ENCODE measurements around the gene ZNRF2.

ZNRF2 gene

DNA sequence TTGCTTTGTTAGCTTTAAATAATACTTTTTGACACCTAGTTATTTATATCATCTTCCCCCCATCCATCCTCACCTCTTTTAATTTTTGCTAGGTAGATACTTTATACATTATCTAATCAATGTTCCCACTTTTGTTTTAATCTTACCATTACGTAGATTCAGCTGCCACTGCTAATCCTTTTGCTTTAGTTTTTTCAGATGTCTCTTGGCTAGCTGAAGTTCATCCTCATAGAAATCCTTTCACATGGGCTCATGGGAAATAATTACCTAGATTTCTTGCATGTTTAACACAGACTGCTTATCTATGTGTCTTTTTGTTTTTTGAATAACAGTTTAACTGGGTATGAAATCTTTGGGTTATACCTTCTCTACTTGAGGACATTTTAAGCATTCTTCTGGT lies 60.1 kb downstream of the ZNRF2 start:
- no peak for FAIRE-seq
- DNase-seq (ENCODE audit: insufficient read length, low spot score), result no peak
- TF ChIP-seq POLR2A (IDR thresholded peaks at IDR 0.05; ENCODE audit: low read depth, low read length), result no peak

DNA sequence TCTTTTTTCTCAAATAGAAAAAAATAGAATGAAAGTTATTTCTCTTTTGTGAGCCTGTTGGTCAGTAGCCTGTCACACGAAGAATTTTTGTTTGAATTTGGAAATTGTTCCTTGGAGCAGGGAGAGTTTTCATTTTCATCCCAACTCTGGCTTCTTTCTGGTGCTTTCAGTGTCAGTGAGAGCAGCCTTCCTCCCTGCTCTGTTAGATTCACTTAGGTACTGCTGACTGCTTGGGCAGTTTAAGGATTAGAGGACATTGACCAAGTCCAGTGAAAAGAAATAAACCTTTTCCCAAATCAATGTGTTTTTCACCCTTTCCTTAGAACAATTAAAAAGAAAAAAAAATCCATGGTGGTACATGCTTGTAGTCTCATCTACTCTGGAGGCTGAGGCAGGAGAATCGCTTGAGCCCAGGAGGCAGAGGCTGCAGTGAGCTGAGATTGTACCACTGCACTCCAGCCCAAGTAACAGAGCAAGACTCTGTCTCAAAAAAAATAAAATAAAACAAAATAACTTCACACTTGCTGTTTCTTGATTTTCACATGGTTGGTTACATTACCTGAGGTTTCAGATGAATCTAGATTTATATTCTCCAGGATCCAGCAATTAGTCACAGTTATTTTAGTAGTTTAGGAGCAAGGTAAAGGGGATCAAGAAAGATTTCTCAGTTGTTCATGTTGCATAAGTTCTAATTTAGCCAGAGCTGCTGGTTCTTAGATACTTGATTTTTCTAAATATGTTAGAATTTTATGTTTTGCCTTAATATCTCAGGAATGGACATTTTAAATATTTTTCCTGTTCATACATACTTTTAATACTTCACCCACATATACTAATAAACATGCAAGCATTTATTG lies 63.1 kb downstream of the ZNRF2 start:
- no peak for TF ChIP-seq POLR2A (IDR thresholded peaks at IDR 0.05; ENCODE audit: low read depth, low read length)
- FAIRE-seq (no peak), DNase-seq (ENCODE audit: insufficient read length, low spot score) (no peak)

DNA sequence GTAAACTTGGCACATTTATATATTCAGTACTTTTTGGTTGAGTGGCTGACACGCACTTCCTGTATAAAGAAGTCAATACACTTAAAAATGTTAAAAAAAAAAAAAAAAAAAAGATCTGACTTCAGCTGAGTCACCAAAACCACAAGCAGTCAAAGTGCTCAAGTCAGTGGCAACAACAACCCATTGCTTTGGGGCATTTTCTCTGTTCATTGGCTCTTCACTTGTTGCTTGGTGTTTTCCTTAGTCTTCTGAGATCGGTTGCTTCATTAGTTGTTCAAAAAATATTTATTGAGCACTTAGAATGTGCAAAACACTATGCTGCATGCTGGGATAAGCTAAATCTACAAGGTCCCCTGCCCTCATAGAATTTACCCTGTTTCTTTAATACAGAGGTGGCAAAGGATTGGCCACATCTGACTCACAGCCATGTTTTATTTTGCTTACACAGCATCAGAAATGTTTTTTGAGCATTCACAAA lies 63.7 kb downstream of the ZNRF2 start:
- FAIRE-seq (peak; percentile 100), DNase-seq (ENCODE audit: insufficient read length, low spot score) (peak; percentile 27)
- TF ChIP-seq POLR2A (IDR thresholded peaks at IDR 0.05; ENCODE audit: low read depth, low read length), result no peak

DNA sequence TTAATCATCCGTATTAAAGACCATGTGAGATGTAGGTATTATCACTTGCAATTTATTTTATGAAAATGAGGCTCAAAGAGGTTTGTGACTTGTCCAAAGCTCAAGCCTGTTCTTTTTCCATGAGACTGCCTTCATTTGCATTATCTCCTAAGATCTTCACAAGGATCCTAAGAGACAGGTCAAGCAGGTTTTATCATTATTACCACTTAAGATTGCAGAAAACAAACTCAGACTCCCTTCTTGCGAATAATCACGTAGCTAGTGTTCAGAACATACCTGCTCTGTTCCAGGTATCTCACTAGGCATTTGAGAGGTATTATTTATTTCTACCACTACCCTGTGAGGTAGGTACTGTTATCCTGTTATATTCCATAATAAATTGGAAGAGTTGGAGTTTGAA lies 64.8 kb downstream of the ZNRF2 start:
- TF ChIP-seq POLR2A (IDR thresholded peaks at IDR 0.05; ENCODE audit: low read depth, low read length), result no peak
- no peak for FAIRE-seq
- no peak for DNase-seq (ENCODE audit: insufficient read length, low spot score)

DNA sequence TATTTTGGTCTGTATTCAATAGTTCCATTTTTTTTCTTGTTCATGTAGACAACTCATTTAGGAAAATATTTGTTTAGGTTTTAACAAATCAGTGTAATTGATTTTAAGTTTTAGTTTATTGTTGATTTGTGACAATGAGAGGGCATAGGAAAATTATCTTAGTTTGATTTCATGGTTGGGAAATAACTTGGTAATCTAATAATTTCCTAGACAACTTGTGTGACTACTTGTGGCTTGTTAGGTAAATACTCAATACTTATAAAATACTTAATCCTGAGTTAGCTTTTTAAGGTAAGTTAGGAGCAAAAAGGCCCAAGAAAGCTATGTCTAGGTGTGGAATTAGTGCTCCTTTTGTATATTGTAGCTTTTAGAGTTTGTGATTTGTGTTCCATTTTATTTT lies 65.4 kb downstream of the ZNRF2 start:
- no peak for TF ChIP-seq POLR2A (IDR thresholded peaks at IDR 0.05; ENCODE audit: low read depth, low read length)
- FAIRE-seq (peak; percentile 81), DNase-seq (ENCODE audit: insufficient read length, low spot score) (no peak)

DNA sequence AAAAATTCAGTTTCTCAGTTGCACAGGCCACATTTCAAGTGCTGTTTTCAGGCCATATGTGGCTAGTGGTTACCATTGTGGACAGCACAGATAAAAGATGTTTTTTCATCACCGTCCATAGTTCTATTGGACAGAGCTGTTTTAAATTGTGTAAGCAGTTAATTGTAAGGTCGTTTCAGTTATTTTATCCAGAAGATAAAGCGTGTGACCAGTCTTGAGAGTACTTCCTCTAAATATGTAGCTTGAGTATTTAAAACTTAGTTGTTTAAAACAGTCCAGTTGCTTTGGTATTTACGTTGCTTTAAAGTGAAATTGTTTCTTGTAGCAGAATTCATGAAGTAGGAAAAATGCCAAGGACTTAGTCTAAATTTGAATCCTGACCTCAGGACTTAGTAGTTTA lies 66.9 kb downstream of the ZNRF2 start:
- no peak for DNase-seq (ENCODE audit: insufficient read length, low spot score)
- peak; percentile 98 for FAIRE-seq
- TF ChIP-seq POLR2A (IDR thresholded peaks at IDR 0.05; ENCODE audit: low read depth, low read length), result no peak

DNA sequence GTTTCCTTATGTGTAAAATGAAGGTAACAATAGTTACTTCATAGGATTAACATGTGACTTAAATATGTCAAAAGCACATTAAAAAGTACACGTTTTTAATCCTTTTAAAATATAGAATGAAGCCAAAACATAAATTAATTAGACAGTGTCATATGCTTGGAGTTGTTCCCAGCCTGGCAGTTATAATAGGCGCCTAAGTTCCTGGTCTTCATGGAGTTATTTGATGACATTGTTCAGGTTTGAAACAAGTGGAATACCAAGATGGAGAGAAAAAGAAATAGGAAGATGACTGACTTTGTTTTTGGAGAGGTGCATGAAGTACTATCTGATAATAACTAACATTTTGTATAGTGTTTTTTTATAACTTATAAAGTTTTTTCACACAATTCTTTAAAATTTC lies 67.3 kb downstream of the ZNRF2 start:
- DNase-seq (ENCODE audit: insufficient read length, low spot score), result no peak
- no peak for FAIRE-seq
- TF ChIP-seq POLR2A (IDR thresholded peaks at IDR 0.05; ENCODE audit: low read depth, low read length), result no peak

DNA sequence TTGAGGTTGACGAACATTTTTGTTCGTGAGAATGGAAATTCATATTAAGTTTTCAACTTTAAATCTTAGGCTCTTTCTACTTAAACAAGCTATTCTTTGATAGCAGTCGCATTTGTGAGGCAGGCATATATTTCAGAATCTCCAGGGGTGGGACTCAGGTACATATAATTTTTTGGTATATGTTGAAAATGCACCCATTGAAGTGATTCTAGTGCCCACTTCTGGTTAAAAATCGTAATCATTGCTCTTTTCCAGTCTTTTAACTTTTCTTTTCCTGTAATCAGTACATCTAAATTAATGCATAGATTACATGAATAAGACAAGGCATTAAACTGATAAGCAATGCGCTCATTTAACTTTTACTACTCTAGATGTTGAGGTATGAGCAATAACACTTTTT lies 67.8 kb downstream of the ZNRF2 start:
- DNase-seq (ENCODE audit: insufficient read length, low spot score) (no peak), FAIRE-seq (no peak)
- TF ChIP-seq POLR2A (IDR thresholded peaks at IDR 0.05; ENCODE audit: low read depth, low read length), result no peak

DNA sequence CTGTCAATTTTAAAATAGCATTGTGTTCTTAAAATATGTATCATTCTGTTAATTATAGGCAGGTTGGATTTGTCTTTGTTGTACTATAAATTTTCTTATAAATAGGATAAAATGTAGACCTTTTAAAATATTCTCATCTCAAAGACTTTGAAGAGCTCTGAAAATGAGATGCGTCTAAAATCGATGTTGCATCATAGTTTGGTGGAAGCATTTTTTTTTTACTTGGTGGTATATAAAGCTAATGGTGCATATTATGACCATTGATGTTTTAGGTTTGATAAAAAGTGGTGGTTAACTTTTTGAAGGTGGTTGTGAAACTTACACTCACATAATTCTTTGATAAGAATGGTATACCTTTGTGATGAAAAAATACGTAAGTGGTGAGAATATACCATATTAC lies 69.1 kb downstream of the ZNRF2 start:
- no peak for DNase-seq (ENCODE audit: insufficient read length, low spot score)
- no peak for TF ChIP-seq POLR2A (IDR thresholded peaks at IDR 0.05; ENCODE audit: low read depth, low read length)
- FAIRE-seq, result no peak

DNA sequence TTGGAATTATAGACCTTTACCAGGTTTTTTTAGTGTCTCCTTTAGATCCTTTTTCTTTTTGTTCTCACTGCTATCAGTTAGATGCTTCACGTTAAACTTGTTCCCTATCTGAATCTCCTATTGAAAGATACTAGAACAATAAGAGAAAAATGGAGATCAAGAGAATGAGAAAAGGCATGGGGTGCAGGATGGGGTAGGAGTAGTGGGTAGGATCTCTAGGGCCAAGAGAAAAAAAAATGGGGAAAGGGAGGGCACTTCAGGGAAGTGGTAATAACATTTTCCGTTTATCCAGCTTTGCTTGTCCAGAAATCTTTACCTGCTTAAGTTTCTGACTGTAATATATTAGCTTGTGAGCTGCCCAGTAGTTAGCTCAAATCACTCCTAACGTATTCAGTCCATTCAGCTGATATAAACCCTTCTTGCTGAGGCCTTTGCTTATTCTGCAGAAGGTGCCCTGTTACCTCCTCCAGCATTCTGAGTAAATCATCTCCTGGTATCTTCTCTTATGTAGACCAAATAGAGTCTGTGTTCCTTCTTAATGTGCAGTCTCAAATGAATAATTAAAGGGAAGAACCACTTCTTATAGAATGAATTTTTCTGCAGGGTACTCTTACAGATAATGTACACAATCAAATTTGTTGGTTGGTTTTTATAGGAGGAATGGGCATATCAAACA lies 69.7 kb downstream of the ZNRF2 start:
- TF ChIP-seq POLR2A (IDR thresholded peaks at IDR 0.05; ENCODE audit: low read depth, low read length), result no peak
- FAIRE-seq, result peak; percentile 94
- no peak for DNase-seq (ENCODE audit: insufficient read length, low spot score)

DNA sequence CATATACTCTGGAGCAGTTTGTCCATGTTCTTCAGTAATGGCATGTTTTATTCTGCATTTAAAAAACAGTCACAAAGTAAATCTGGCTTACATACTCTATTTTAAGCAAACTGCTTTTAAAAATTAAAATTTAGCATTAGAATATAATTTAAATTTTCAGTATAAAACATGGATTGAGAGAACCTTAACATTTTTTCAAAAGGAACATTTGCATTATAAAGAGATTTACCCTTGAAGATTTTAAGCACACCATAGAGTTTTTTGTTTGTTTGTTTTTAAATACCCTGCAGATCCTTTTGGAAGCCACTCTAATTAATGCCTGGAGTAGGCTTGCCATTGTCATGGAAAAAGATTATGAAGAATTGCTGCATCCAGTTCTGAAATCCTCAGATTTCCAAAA lies 70.4 kb downstream of the ZNRF2 start:
- TF ChIP-seq POLR2A (IDR thresholded peaks at IDR 0.05; ENCODE audit: low read depth, low read length), result no peak
- FAIRE-seq (peak; percentile 61), DNase-seq (ENCODE audit: insufficient read length, low spot score) (no peak)

DNA sequence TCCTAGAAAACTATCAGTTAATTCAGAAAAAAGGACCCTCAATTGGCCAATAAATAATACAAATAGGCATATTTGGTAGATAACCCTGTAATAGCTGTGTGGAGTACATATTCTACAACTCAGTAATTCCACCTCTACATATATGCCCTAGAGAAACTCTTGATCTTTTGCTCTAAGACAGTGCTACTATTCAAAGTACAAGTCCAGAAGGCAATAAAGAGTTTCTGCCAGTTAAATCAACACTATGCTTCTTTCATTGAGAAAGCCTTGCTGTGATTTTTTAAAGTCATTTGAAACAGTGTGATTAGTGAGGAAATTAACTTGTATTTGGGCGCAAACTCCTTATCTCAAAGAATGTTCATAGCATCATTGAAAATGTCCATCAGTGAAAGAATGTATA lies 75.6 kb downstream of the ZNRF2 start:
- no peak for DNase-seq (ENCODE audit: insufficient read length, low spot score)
- no peak for FAIRE-seq
- TF ChIP-seq POLR2A (IDR thresholded peaks at IDR 0.05; ENCODE audit: low read depth, low read length), result no peak

DNA sequence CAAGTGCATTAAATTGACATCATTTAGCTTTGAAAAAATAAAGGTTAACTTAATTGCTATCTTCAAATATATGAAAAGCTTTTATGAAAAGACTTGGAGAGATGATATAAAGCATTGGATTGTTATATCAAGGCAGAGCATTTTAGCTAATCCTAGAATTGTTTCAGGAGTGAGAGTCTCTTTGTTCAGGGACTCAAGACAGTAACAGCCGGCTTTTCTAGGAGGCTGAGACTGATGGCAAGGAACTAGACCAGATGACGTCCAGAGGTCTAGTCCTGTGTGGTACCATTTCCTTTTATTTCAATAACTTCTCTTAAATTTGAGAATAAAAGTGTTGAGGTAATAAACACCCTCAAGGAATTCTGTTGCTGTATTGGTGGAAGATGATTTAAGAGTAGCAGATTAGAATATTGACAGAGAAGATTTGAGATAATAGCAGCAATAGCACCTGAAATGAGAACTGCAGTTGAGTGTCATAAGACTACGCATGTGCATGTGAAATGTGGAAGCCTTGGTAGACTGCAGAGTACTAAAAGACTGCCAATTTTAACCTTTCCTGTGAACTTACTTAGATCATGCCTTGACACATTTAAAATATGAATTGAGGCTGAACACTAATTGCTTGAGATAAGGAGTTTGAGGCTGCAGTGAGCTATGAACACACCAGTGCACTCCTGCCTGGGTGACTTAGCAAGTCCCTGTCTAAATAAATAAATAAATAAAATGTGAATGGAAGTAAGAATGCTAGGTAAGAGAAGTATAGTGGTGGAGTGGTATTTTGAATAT lies 79.6 kb downstream of the ZNRF2 start:
- no peak for DNase-seq (ENCODE audit: insufficient read length, low spot score)
- no peak for TF ChIP-seq POLR2A (IDR thresholded peaks at IDR 0.05; ENCODE audit: low read depth, low read length)
- no peak for FAIRE-seq

DNA sequence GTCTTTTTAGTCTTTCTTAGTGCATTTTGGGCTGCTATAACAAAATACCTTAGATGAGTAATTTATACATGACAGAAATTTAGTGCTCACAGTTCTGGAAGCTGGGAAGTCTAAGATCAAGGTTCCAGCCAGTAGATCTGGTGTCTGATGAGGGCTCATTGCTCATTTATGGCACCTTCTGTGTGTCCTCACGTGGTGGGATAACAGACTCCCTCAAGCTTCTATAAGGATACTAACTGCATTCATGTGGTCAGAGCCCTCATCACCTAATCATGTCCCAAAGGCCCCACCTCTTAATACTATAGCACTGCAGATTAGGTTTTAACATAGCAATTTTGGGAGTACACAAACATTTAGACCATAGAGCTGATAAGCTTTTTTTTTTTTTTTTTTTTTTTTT lies 80.4 kb downstream of the ZNRF2 start:
- no peak for TF ChIP-seq POLR2A (IDR thresholded peaks at IDR 0.05; ENCODE audit: low read depth, low read length)
- no peak for DNase-seq (ENCODE audit: insufficient read length, low spot score)
- no peak for FAIRE-seq

All from H54 (cell line).